T47D (cell line): ENCODE data around the gene KCNQ1.
A peak's percentile ranks its signal among the peaks of the same experiment; 100 is the strongest.

ENCODE experiments used
- DNase-seq, 2 experiments: peaks; one replicate each; pipeline versions ENCODE4 v3.0.0 to v3.0.0-alpha.2; 2011 to 2012; ENCODE audit warnings: low read depth in 1 of 2, low spot score in 1 of 2
- JUND ChIP-seq: IDR thresholded peaks from 2 replicates; pipeline ENCODE4 v1.6.1; 2012; ENCODE audit warnings: low read depth
- in situ Hi-C: cut with HindIII; loops from 2 replicates; pipeline ENCODE4 v1.10.0; 2016; ENCODE audit warnings: low sequenced_read_pairs, low pct_unique_long_range_greater_than_20kb

KCNQ1 gene

DNA sequence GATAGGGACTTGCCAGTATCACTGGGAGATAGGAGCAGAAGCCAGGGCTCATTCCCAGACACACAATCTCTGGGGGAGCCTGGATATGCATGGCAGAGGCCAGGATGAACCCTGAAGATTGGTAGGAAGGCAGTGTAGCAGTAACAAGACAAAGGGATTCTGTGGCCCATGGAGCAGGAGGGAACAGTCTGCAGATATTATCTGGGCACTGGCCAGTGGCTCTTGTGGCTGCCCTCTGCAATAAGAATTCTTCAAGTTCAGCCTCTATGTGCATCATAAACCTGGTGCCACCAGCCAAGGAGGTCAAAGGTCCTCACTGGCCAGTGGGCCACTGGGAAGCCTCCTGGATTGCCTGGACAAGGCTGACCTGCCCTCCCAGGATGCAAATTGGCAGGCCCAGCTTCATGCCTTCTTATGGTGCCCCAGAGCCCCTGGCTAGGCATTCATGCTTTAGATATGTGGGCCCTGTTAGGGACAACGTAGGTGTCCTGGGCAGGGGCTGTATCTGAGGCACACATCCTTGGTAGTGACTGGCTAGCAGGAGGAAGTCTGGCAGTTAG, 225.8 kb downstream of the KCNQ1 start:
- no peak for TF ChIP-seq JUND
- in situ Hi-C loops, result no loop called here
- DNase-seq, result no peak

DNA sequence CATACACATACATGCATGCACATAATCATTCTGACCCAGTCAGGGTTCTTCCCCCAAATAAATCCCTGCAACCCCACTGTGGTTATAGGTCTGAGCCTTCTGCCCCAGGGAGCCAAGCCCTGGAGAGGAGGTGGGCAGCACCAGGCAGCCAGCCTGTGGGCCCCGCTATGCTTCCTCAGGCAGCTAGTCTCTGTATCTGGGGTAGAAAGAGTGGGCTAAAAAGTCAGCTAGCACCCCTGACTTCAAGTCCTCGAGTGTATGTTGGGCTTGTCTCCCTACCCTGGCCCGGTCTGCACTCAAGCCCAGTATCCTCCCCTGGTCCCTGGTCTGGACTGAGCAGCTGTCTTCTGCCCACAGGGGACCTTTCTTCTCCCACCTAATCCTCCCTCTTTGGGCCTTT, 226.9 kb downstream of the KCNQ1 start:
- DNase-seq, result no peak
- in situ Hi-C loops, result no loop called here
- no peak for TF ChIP-seq JUND

DNA sequence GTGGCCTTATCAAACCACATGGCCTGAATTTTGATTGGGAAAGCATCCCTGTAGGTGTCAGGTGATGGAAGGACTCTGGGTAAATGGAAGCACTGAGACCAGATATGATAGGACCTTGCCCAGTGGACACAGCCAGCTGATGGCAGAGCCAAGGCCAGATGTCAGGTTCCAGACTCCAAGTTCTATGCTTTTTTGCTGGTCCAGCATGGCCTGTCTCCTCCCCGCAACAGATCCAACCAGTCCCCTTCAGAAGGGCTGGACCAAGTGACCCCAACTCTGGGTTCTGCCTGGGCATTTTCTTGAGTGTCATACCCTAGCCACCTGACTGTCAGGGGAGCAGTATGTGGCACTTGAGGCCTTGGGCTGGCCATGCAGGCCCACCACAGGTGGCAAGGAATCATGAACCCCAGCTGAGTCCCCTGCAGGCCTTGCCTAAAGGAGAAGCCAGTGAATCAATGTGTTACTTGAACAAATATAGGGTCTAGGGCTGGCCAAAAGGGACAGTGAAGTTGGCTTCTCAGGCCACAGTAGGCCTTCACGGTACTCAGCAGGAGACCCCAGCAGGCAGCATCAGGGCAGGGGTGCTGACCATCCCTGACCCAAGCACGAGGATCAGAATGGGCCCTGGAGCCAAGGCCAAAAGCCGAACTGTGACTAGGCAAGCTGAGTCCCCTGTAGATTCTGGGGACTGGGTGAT, 227.9 kb downstream of the KCNQ1 start:
- in situ Hi-C loops, result no loop called here
- TF ChIP-seq JUND, result no peak
- DNase-seq, result no peak

DNA sequence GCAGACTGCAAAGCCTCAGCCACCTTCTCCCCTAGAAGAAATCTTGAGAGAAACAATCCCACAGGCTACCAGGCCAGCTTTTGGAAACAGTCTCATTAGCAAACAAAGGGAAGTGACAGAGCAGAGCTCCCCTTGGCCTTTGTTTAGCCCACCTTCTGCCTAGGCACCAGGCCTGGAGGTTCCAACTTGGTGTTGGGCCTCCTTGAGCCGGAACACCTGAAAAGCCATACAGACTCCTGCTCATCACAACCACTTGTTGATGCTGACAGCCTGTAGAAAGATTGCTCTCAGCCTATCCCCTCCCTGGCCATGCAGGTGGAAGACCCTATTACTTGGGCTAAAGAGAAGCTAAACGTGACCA, 228.4 kb downstream of the KCNQ1 start:
- DNase-seq, result no peak
- in situ Hi-C loops, result no loop called here
- no peak for TF ChIP-seq JUND

DNA sequence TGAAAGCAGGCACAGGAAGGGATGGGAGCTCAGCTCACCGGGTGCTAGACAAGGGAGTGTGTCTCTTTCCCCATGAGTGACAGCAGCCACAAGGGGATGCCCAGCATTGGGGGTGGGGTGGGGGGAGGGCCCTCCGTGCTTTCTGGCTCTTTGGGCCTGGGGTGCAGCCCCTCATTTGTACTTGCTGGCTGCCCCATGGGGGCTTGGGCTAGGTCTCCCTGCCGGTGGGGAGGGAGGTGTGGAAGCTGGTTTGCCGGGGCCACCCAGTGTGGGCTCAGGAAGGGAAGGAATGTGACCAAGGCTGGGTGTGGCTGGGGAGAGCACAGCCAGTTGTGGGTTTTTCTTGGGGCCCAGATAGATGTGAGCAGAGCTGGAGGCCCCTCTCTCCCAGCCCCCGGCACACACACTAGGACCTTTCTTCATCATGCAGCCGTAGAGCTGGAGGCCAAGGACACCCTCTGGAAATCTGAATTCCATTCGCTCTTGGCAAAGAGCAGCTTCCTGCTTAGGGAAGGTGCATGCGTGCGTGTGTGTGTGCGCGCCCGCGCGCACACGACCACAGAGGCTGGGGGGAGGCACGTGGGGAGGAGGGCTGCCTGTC, 229.2 kb downstream of the KCNQ1 start:
- in situ Hi-C loops, result no loop called here
- no peak for DNase-seq
- TF ChIP-seq JUND, result no peak

DNA sequence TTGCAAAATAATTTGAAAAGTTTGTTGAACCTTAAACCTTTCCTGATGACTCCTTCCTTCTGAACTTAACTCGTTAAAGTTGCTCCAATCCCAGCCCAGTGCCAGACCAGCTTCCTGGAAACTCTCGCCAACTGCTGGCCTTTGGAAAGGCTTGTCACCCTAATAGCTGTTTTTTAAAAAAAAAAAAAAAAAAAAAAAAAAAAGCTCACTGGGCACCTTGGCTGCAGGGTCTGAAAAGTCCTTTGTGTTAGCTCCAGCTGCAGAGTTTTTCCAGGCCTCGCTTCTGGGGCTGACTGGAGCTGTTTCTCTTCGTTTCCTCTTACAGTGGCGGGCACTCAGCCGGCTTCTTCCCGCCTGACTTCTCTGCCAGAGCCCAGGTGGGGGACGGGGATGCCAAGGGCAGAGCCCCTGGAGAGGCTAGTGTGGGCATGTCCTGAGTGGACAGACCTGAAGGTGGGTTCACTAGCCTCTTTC, 229.9 kb downstream of the KCNQ1 start:
- DNase-seq, result no peak
- in situ Hi-C loops, result no loop called here
- no peak for TF ChIP-seq JUND

DNA sequence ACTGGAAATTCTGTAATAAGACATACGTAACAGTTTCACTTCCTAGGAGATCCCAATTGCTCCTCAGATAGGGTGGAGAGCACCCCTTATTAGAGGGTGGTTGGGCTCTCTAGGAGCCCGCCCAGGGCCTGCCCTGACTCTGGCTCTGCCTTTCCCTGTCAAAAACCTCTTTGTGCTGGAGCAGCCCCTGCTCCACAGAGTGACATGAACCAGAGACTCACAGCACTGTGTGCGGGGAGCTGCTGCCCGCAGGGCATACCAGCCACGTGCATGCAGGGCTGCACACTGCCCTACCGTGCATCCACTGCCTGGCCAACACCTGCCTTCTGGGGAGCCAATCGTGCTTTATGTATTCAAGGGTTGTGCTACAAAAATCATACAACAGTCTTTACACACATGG, 230.7 kb downstream of the KCNQ1 start:
- DNase-seq, result no peak
- TF ChIP-seq JUND, result no peak
- in situ Hi-C loops, result no loop called here

DNA sequence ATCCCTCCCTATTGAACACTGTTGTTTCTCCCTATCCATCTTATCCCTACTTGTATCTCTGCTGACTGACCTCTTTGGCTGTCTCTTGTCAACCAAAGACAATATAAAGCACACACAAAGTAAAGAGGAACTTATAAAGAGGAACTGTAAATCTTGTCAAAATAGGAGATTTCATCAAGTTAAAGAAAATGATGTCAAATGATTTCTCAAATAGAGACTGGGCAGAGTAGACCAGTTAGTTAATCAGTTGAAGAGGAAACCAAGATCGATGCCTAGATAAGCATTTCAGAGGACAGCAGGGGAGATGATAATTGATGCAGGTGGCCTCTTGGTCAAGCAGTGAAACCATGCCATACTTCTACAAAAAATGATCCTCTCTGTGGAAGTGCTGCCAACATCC, 232.3 kb downstream of the KCNQ1 start:
- TF ChIP-seq JUND, result no peak
- in situ Hi-C loops, result no loop called here
- DNase-seq, result no peak

DNA sequence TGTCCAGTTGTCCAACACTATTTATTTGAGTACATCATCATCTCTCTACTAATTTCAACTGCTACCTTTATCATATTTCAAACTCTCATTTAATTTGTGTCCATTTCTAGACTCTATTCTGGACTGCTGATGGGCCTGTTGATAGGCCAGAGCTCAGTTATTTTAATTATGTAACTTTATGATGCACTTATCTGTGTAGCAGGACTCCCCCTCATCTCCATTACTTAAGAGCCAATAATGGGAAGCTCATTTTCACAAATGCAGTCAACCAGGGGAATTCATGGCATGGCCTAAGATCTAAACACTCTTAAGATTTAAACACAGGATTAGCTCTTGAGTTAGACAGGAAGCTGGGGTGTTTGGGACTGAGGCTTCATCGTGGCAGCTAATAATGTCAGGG, 233.6 kb downstream of the KCNQ1 start:
- no peak for TF ChIP-seq JUND
- no peak for DNase-seq
- in situ Hi-C loops, result no loop called here

DNA sequence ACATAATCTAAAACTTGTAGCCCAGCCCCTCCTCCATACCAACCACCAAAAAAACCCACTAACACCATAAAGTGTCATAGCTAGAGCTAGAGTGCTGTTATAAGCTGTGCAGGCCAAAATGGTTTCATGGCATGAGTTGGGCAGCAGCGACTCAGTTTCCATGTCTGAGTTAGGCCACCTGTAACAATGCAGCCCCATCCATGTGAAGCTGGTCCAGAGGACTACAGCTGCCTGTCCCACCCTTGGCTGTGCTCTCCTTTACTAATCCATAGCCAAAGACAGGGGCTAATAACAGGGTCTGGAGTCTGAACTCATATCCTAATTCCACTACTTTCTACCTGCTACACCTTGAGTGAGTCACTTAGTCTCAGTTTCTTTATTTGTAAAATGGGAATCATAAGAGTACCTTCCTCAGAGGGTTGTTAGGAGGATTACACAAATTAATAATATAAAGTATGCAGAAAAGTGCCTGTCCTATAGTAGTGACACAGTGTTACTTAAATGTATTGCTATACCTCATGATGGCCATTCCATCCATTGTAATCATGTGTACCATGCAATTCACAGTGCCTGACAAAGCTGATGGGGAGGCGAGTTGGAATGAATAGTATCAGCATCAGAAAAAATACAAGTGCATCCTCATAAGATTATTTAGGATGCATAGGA, 234.3 kb downstream of the KCNQ1 start:
- TF ChIP-seq JUND, result no peak
- in situ Hi-C loops, result no loop called here
- DNase-seq, result no peak

DNA sequence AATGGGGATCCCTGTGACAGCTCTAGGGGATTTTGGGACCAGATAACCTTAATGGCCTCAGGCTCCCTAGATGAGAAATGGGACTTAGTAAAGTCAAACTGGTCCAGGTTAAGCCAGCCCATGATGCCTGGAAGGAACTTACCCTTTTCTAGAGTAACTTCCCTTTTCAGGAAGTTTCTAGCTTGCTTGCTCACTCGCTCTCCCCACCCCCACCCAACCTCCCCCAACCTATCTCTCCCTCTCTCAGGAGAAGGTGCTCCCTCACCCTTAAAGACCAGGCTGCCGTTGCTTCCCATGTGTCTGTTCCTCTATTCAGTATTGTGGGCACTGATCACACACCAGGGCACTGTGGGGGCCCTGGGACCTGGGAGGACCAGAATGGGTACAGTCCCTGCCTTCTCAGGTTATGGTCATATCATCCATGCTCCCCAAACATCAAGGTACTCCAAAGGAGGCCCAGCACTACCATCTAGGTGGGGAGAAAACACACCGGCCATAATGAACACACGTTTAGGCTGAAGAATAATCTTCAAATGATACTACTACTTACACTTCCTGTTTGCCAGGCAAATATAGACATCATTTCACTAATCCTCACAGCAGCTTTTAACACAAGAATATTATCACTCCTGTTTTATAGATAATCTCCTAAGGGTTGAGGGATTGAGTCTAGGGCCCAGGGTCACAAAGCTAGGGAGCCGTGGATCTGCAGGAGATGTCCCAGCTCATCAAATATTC, 236.8 kb downstream of the KCNQ1 start:
- in situ Hi-C loops, result no loop called here
- no peak for DNase-seq
- no peak for TF ChIP-seq JUND

DNA sequence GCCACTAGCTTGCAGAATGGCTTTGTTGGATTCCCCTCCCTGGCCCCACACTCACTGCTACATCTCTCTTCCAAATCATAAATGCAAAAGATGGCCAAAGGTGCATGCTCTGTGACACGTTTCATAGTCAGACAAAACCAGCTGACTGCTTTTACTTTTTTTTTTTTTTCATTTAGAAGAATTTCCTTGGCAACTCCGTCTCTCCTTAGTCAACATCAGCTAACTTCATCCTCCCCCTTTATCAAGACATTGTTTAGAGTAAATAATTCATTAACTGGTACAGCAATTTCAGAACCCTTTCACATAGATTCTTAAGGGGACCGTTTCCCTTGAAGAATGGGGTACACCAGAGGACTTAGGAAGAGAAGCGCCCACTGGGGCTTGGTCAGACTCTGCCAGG, 239.0 kb downstream of the KCNQ1 start:
- DNase-seq, result no peak
- in situ Hi-C loops, result no loop called here
- TF ChIP-seq JUND, result no peak

DNA sequence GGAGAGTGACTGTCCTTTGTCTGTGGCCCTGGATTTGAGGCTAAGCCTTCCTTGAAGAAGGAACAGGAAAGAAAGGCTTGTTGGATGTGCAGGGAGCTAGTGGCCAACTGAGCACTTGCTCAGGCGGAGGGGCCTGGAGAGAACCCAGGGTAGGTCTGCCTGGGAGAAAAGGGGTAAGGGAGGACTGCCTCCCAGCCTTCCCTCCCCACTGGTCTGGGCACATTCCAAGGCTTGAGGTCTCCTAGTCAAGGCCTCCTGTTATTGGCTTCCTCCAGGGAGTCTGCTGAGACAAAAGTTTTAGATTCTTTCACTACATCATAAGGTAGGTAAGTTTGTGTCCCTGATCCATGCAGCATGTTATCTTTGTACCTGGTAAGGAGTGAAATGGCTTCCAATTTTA, 239.8 kb downstream of the KCNQ1 start:
- in situ Hi-C loops, result no loop called here
- TF ChIP-seq JUND, result no peak
- peak in 1 of 2 experiments; percentile 19 for DNase-seq
